AG09309 (cell line): ENCODE results near the gene AGAP1.

Experiments used
- DNase-seq: peaks from one replicate; pipeline ENCODE4 v3.0.0-alpha.2; 2010; ENCODE audit warnings: low read depth
- H3K4me3 ChIP-seq: 2 replicates; pipeline ENCODE4 v1.5.1; 2011; ENCODE audit warnings: mild to moderate bottlenecking, low read depth, low read length, moderate library complexity; ENCODE audit not compliant: control insufficient read depth
- TF ChIP-seq, protein P1 (sequence below): IDR thresholded peaks from 2 replicates; pipeline ENCODE4 v1.5.1; 2011; ENCODE audit warnings: mild to moderate bottlenecking, low read depth, low read length, inconsistent platforms; ENCODE audit not compliant: insufficient read depth, control insufficient read depth; ENCODE audit errors: missing control alignments

Gene AGAP1

DNA sequence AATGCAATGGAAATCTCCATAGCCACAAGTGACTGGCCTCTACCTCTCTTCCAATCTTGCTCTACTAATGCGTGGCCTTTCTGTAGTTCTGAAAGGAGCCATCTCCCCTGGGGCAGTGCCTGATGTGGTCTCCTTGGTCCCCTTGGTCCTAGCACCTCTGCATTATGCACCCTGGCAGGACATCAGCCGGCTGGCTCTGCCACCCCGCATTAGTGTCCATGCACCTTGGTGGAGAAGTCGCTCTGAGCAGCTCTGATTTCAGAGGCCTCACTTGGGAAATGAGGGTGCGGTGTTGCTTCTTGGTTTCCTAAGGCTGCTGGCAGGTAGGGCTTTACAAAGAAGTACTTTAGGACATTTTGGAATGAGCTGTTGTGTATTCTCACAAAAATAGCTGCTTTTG lies 356.4 kb downstream of the AGAP1 start:
- no peak overlapping the region for H3K4me3 ChIP-seq
- no peak for DNase-seq
- TF ChIP-seq, protein P1, sequence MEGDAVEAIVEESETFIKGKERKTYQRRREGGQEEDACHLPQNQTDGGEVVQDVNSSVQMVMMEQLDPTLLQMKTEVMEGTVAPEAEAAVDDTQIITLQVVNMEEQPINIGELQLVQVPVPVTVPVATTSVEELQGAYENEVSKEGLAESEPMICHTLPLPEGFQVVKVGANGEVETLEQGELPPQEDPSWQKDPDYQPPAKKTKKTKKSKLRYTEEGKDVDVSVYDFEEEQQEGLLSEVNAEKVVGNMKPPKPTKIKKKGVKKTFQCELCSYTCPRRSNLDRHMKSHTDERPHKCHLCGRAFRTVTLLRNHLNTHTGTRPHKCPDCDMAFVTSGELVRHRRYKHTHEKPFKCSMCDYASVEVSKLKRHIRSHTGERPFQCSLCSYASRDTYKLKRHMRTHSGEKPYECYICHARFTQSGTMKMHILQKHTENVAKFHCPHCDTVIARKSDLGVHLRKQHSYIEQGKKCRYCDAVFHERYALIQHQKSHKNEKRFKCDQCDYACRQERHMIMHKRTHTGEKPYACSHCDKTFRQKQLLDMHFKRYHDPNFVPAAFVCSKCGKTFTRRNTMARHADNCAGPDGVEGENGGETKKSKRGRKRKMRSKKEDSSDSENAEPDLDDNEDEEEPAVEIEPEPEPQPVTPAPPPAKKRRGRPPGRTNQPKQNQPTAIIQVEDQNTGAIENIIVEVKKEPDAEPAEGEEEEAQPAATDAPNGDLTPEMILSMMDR: no peak

DNA sequence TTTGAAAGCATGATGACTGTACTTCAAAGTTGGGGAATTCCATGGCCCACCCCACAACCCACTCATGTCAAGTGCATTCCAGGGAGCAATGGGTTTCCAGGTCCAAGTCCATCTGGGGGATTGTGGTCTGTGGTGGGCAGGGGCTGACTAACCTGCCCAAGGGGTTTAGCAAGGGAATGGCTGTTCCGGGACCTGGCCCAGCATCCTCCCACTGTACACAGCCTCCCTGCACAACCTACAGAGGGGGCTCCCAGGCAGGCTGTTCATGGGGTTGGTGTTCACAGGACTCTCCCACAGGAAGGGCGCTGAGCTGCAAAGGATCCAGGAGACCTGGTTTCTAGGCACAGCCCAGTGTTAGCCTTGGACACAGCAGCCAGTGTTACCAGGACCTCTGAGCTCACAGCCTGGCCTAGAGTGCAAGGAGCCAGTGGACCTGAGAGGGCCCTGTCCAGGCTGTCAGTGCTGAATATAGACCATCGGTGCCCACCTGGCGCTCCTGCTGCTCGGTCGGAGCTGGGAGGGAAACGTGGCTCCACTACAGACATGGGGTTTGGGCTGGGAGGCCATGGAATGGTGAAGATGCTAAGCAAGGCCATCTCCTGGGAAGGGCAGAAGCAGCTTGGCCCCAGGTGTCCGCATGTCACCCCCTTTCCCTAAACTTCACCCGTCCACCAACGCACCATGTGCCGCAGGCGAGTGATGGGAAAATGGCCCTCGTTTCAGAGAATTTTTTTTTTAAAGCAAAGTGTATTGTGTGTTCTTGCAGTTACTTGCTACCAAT lies 357.1 kb downstream of the AGAP1 start:
- DNase-seq: no peak
- H3K4me3 ChIP-seq: no peak overlapping the region
- TF ChIP-seq, protein P1: no peak

DNA sequence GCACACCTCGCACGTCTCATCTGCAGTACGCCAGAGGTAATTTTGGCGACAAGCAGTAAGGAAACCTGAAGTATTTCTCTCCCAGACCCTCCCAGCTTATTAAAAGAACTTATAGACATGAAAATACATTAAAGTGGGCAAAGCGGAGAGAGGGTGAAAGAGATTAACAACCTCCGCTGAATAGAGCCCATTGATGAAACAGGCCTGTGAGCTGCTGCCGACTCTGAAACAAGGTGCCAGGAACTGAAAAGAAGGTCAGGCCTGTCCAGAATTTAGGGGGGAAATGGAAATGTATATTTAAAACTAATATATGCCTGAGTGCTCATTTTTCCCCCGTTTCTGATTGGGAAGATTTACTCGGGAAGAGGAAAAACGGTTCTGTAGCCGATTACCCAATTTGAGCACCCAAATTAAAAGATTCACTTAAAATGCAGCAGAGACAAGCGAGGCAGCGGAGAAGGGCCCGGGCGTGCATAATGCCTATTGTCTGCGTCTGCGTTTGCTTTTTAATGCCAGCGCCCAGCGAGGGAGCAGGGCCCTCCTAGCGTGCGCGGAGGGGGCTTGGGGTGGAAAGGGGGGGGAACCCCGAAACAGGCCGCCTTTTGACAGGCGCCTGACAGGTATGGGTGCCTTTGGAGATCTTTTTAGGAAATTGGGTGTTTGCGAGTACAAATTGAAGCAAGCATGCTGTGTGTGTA lies 358.1 kb downstream of the AGAP1 start:
- no peak overlapping the region for H3K4me3 ChIP-seq
- DNase-seq: no peak
- TF ChIP-seq, protein P1: no peak

DNA sequence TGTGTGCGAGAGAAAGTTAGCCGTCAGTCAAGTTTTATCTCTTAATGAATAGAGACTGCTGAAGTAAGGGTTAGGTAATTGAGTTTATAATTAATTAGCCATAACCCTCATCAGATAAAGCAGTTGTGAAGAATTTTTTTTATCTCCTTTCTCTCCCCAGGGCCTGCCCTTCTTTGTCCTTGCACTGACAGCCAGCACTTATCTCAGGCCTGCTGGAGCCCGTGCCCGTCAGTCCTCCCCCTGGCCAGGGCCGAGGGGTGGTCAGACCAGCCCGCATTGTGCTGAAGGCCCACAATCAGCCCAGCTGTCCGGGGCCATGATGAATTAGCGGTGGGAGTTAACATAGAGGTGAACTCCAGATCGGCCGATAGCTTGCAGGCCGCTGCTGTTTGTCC lies 358.7 kb downstream of the AGAP1 start:
- TF ChIP-seq, protein P1: no peak
- no peak overlapping the region for H3K4me3 ChIP-seq
- DNase-seq: no peak

DNA sequence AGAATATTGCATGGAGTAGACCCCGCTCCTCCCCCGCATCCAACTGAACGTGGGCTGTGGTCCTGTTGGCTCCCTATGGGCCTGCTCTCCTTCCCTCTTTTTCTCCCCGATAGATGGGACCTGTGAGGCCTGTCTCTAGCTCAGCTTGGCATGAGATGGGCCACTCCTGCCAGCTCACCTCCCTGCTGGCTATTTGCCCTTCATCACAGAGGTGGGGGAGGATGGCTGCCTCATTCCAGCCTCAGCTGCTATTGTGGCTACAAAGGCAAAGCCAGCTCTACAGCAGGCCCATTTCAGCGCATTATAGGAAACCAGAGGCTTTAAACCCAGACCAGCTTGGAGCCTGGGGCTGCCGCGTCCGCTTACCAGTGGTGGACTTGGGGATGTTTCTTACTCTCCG lies 360.4 kb downstream of the AGAP1 start:
- DNase-seq: no peak
- no peak overlapping the region for H3K4me3 ChIP-seq
- TF ChIP-seq, protein P1: no peak

DNA sequence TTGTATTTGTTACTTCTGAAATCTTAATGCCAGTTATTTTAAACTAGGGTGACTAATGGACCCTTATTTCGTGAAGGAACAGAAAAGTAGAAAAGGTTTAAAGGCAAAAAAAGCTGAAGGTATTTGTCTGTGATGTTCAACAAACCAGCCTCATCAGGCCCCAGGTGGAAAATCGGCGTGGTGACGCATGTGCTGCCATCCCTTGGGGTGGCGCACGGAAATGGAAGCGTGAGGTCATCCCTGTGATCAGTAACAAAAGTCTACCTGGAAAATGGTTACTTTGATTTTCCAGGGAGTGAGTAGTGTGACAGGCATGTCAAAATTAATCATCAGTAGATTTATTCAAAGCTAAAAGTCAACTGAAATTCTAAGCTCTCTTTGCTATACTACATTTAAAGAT lies 361.2 kb downstream of the AGAP1 start:
- no peak overlapping the region for H3K4me3 ChIP-seq
- no peak for DNase-seq
- TF ChIP-seq, protein P1: no peak
